Memory B cell (primary cell): Measurements from ENCODE around the gene SNRK.

Source experiments
- ATAC-seq: fragments of 150-1000 bp; cut with Tn5 transposase; 2 replicates; pipeline ENCODE4 v1.10.0; 2021; ENCODE audit warnings: low read depth, mild to moderate bottlenecking, moderate library complexity
- DNase-seq, 2 donors: peaks; one replicate each; pipeline ENCODE4 v3.0.0; 2022; ENCODE audit warnings: low spot score in 2 of 2
- H3K27ac Mint-ChIP-seq: one replicate; pipeline ENCODE4 v1.8.0; 2022; ENCODE audit warnings: mild to moderate bottlenecking, moderate library complexity, mixed read lengths
- H3K27me3 Mint-ChIP-seq: one replicate; pipeline ENCODE4 v1.8.0; 2022; ENCODE audit warnings: mixed read lengths
- H3K36me3 Mint-ChIP-seq: one replicate; pipeline ENCODE4 v1.8.0; 2022; ENCODE audit warnings: mild to moderate bottlenecking, mixed read lengths
- H3K4me1 Mint-ChIP-seq: one replicate; pipeline ENCODE4 v1.8.0; 2022; ENCODE audit warnings: mixed read lengths
- H3K4me3 Mint-ChIP-seq: one replicate; pipeline ENCODE4 v1.8.0; 2022; ENCODE audit warnings: mild to moderate bottlenecking, moderate library complexity, mixed read lengths
- H3K9me3 Mint-ChIP-seq: one replicate; pipeline ENCODE4 v1.8.0; 2022; ENCODE audit warnings: mixed read lengths

The SNRK gene

GRCh38 chr3:43399034-43399433, 112.7 kb downstream of the SNRK start:
- Mint-ChIP-seq H3K4me1 (peaks cover 5% of the 10 kb centered on the region), H3K9me3 (no peaks in the 10 kb centered on the region), H3K36me3 (no peaks in the 10 kb centered on the region), H3K4me3 (no peak overlapping the region), H3K27me3 (no peaks in the 10 kb centered on the region), H3K27ac (no peak overlapping the region)
- ATAC-seq (no peak), DNase-seq (no peak)

DNA sequence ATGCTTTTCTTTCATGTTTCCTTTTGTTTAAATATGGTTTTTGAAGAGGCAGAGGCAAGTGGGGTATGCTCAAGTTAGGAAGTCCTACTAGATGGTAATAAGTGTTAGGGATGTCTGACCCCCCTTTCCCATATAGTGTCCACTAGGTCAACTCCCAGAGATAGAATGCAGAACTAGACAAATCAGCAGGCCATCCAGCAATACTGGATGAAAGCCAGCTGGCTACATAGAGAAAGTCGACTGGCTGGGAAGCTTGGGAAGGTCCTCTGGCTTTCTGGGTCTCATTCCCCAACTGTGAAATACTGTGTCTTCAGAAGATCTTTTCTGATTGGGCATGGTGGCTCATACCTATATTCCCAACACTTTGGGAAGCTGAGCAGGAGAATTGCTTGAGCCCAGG, 113.8 kb downstream of the SNRK start:
- DNase-seq (no peak), ATAC-seq (no peak)
- no peaks in the 10 kb centered on the region for H3K36me3 Mint-ChIP-seq
- H3K4me3 Mint-ChIP-seq, result no peak overlapping the region
- H3K27me3 Mint-ChIP-seq, result no peaks in the 10 kb centered on the region
- no peaks in the 10 kb centered on the region for H3K4me1 Mint-ChIP-seq
- no peak overlapping the region for H3K27ac Mint-ChIP-seq
- H3K9me3 Mint-ChIP-seq, result no peaks in the 10 kb centered on the region
